Epidermal melanocyte (primary cell): Measurements from ENCODE around the gene SPSB1.

Source experiments
- DNase-seq: peaks from one replicate; pipeline ENCODE4 v3.0.0; 2011; ENCODE audit warnings: low spot score; ENCODE audit not compliant: insufficient read length

SPSB1 gene

GRCh38 chr1:9388335-9389180, 95.9 kb downstream of the SPSB1 start:
- DNase-seq = no peak

GRCh38 chr1:9389968-9390367, 97.3 kb downstream of the SPSB1 start:
- no peak for DNase-seq

- DNase-seq = no peak
Measured at GRCh38 chr1:9391620-9392019, 98.9 kb downstream of the SPSB1 start.

GRCh38 chr1:9394010-9394409, 101.3 kb downstream of the SPSB1 start:
- DNase-seq = no peak

- no peak for DNase-seq
Measured at GRCh38 chr1:9395018-9395417, 102.3 kb downstream of the SPSB1 start.

GRCh38 chr1:9397047-9397446, 104.4 kb downstream of the SPSB1 start:
- no peak for DNase-seq

GRCh38 chr1:9397997-9398526, 105.4 kb downstream of the SPSB1 start:
- DNase-seq = no peak

- no peak for DNase-seq
Measured at GRCh38 chr1:9399510-9400424, 107.1 kb downstream of the SPSB1 start.

- no peak for DNase-seq
Measured at GRCh38 chr1:9400425-9401079, 107.9 kb downstream of the SPSB1 start.

GRCh38 chr1:9401080-9401453, 108.4 kb downstream of the SPSB1 start:
- no peak for DNase-seq

- DNase-seq = no peak
Measured at GRCh38 chr1:9402256-9402616, 109.5 kb downstream of the SPSB1 start.

GRCh38 chr1:9402717-9403225, 110.1 kb downstream of the SPSB1 start:
- no peak for DNase-seq

GRCh38 chr1:9404117-9404914, 111.6 kb downstream of the SPSB1 start:
- no peak for DNase-seq

GRCh38 chr1:9406111-9406510, 113.4 kb downstream of the SPSB1 start:
- no peak for DNase-seq

- no peak for DNase-seq
Measured at GRCh38 chr1:9410737-9411297, 118.1 kb downstream of the SPSB1 start.

GRCh38 chr1:9413071-9413876, 120.6 kb downstream of the SPSB1 start:
- peak; percentile 78 for DNase-seq

GRCh38 chr1:9413877-9414213, 121.2 kb downstream of the SPSB1 start:
- no peak for DNase-seq

- no peak for DNase-seq
Measured at GRCh38 chr1:9416506-9416905, 123.8 kb downstream of the SPSB1 start.

- DNase-seq = no peak
Measured at GRCh38 chr1:9416918-9417500, 124.3 kb downstream of the SPSB1 start.
